Amniotic stem cell (primary cell): Measurements from ENCODE around the gene DNAJC10.
A peak's percentile ranks its signal among the peaks of the same experiment; 100 is the strongest.
"Not testable (repeated sequence)": the region's sequence is repeated elsewhere in the genome, so short reads cannot be mapped to it uniquely, and the experiment has no call there.

Source experiments
- DNase-seq: peaks from one replicate; lab custom pipeline; 2025; lab: John Stamatoyannopoulos, UW

The DNAJC10 gene, protein sequence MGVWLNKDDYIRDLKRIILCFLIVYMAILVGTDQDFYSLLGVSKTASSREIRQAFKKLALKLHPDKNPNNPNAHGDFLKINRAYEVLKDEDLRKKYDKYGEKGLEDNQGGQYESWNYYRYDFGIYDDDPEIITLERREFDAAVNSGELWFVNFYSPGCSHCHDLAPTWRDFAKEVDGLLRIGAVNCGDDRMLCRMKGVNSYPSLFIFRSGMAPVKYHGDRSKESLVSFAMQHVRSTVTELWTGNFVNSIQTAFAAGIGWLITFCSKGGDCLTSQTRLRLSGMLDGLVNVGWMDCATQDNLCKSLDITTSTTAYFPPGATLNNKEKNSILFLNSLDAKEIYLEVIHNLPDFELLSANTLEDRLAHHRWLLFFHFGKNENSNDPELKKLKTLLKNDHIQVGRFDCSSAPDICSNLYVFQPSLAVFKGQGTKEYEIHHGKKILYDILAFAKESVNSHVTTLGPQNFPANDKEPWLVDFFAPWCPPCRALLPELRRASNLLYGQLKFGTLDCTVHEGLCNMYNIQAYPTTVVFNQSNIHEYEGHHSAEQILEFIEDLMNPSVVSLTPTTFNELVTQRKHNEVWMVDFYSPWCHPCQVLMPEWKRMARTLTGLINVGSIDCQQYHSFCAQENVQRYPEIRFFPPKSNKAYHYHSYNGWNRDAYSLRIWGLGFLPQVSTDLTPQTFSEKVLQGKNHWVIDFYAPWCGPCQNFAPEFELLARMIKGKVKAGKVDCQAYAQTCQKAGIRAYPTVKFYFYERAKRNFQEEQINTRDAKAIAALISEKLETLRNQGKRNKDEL

DNA sequence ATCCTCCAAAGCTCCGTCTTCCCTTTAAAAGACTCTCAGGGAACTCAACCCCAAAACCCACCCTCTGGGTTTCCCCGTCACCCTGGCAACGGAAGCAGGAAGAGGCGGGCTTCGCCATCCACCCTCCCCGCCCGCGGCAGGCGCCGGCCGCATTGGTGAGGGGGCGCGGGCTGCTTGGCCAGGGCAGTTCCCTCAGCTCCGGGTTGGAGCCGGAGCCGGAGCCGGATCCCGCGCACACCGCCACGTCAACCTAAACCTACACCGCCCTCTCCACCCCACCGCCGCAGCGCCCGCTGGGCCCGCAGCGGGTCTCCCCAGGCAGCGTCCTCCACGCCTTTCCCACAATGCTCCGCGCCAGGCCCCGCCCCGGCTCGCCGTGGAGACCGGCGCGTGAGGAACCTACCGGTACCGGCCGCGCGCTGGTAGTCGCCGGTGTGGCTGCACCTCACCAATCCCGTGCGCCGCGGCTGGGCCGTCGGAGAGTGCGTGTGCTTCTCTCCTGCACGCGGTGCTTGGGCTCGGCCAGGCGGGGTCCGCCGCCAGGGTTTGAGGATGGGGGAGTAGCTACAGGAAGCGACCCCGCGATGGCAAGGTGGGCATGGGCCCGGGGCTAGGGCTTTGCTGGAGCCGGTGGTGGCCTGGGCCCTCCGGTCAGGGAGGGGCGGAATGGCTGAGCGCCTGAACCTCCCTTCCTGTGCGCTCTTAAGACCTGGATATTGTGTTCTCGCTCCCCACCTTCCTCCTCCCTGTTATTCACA, at the start of gene DNAJC10:
Gene DNAJC10, plus strand, starts transcription at position 366 of the 758 bp plus-strand sequence. CDS start 1,830 bp downstream, outside the sequence.
- peak; percentile 97 for DNase-seq

DNA sequence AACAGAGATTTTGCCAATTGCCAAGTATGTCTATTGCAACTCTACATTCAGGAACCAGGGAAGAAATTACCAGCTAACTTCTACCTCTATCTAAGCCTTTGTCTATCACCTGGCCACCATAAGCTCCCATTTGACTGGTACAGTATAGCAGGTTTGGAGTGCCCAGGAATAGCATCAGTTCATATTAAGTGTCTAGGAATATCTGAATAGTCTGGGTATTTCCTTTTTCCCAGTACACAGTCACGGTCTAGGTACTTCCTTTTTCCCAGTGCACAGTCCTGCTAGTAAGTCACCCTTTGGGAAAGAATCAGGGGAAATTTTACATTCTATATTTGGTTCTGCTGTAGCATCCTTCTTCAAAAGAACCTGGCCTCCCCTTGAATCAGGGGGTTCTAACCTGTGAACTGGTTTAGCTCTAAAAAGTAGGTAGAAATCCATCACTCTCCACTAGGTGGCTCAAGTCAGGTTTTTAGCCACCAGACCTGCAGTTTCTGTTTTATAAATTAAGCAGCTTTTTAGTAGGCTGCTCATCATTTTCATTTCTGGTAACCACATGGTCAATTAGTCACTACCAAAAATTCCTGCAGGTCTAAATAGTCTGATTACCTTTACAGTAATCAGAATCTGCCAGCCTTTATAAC, 49.3 kb upstream of the DNAJC10 start:
- DNase-seq = no peak

- DNase-seq = no peak
These were observed 48.8 kb upstream of the DNAJC10 start for GRCh38 chr2:182667315-182667695.

- DNase-seq = no peak
These were observed 47.4 kb upstream of the DNAJC10 start for GRCh38 chr2:182668671-182669070.

DNA sequence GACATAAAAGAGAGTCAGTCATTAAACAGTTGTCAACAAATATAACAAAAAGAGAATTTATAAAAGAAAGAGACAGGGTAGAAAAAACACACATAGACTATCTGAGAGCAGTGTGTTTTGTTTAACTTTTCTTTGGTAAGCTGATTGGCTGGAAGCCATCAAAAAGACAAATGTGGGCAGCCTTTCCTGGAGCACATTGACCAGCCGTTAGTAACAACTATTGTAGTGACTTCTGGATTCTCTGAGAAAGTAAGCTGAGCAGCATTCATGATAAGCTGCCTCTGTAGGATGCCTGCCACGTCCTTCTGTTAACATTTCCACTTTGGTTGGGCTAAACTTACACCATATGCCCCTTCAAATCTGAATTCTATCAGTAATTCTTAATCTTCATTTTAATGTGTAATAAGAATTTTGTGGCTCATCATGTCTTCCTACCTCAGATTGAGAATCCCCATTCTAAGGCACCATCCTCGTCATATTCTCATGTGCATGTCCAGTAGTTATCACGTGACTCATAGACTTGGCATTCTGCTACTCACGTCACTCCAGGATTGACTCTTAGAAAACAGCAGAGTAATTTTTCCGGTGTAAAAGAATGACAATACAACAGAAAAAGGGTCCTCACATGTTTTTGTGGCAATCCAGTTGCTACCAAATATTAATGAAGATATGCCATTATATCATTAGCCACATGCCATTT, 43.4 kb upstream of the DNAJC10 start:
- peak; percentile 41 for DNase-seq

DNA sequence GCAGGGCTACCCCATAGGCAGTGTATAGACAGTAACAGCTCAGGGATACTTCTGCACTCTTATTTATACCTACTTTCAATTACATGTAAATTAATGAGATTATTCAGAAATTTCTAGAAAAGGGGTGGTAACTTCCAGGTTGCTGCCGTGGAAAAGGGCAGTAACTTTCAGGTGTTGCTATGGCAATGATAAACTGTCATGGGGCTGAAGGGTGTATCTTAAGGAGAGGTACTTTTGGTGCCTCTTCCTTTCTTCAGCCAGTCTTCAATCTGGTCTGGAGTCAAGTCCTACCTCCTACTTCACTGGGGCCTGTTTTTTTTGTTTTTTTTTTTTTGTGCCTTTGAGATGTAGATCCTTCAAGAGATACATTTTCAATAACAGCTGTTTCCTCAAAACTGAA, 35.2 kb upstream of the DNAJC10 start:
- DNase-seq = no peak

DNA sequence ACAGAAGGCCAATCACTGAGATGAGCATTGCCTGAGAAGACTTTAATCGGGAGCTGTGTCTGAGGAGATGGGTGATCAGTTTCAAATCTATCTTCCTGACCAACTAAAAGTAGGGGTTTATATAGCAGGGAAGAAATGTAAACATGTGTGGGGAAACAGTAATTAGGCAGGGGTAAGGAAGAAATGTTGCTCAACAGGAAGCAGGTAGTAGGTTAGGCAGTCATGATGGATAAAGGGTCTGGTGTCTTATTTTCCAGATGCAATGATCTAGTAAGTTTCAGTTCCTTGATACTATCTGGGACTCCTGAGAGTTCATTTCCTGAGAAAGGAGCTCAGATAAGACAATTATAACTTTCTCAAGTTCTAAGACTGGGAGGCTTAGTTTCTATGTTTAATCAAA, 33.8 kb upstream of the DNAJC10 start:
- DNase-seq = no peak

DNA sequence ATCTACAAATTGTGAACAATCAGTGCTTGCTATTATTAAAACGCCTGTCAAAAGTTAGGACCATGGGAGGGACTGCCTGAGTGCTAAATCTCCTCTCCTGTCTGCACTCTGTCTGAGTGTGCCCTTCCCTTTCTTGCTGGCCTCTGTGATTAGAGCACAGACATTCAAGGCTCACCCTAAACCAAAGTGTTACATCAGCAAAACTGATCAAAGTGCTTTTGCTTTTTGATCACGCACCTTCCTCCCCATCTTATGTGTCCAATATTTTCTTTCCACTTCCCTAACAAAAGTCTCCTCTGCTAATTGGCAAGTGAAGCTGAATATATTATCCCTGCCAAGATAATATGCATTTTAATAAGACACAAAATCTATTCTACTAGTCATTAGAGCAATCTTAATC, 30.5 kb upstream of the DNAJC10 start:
- DNase-seq = no peak

GRCh38 chr2:182686763-182687162, 29.3 kb upstream of the DNAJC10 start:
- DNase-seq = not testable (repeated sequence)

DNA sequence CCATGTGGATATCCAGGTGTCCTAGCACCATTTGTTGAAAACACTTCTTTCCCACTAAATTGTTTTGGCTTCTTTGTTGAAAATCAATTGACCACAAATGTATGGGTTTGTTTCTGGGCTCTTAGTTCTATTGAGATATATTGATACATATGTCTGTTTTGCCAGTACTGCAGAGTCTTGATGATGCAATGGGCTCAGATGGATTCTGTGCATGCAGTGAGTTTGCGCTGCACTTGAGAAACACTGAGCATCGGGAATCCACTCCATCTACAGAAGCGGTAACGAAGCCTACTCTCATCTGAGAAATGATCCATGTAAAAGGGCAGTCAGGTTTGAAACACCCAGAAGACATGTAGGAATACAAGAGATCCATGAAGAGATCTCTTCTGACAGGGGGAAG, 21.9 kb upstream of the DNAJC10 start:
- no peak for DNase-seq

DNA sequence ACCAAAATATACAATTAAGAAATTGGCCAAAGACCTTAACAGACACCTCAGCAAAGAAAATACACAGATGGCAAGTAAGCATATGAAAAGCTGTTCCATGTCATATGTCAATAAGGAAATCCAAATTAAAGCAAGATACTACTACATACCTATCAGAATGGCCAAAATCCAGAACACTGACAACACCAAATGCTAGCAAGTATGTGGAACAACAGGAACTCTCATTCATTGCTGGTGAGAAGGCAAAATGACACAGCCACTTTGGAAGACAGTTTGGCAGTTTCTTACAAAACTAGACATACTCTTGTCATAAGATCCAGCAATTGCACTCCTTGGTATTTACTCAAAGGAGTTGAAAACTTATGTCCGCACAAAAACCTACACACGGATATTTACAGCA, 20.3 kb upstream of the DNAJC10 start:
- no peak for DNase-seq

GRCh38 chr2:182698671-182699070, 17.4 kb upstream of the DNAJC10 start:
- no peak for DNase-seq

- no peak for DNase-seq
These were observed 10.3 kb upstream of the DNAJC10 start for GRCh38 chr2:182705761-182706160.

DNA sequence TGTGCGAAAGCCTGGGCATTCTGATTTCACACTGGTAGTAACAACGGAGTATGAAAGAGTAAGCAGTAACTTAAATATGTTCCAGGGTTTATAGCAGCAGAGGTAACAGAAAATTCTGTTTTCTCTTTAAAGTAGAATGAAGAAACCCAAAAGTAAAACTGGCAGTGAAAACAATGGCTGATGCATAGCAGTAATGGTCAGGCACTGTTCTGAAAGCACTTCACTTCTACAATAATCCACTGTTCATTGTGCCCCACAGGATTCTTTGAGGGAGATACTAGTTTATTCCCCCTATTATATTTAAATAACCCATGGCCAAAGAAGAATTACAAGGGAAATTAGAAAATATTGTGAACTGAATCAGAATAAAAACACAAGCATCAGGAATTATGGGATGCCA, 9.3 kb upstream of the DNAJC10 start:
- DNase-seq = no peak

- DNase-seq = no peak
These were observed 2.5 kb upstream of the DNAJC10 start for GRCh38 chr2:182713601-182714000.

GRCh38 chr2:182715121-182715891, 751 bp upstream of the DNAJC10 start:
- peak; percentile 52 for DNase-seq

DNA sequence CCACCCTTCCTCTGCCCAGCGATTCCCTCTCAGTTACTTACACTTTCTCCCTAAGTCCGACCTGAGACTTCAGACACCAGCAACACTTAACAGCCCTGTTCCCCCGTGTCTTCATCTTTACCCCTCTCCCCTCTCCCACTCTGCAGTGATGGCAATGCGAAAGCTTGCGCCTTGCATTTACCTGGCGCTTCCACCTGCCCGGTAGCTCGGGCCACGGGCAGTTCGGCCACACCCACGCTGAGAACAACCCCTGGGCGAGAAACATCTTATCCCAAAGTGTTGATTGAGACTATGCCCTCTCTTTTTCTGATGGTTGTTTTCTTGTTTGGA, 558 bp downstream of the DNAJC10 start:
- DNase-seq = no peak

- no peak for DNase-seq
These were observed 1.4 kb downstream of the DNAJC10 start for GRCh38 chr2:182717416-182717815.

DNA sequence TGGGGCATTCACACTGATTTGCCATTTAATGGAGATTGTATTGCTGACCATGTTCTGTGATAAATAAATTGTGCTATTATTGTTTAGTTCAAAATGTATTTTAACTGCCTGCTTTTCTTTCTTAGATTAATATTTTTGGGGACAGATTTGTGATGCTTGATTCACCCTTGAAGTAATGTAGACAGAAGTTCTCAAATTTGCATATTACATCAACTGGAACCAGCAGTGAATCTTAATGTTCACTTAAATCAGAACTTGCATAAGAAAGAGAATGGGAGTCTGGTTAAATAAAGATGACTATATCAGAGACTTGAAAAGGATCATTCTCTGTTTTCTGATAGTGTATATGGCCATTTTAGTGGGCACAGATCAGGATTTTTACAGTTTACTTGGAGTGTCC, 1.8 kb downstream of the DNAJC10 start:
- no peak for DNase-seq

- DNase-seq = no peak
These were observed 2.4 kb downstream of the DNAJC10 start for GRCh38 chr2:182718459-182718858.

DNA sequence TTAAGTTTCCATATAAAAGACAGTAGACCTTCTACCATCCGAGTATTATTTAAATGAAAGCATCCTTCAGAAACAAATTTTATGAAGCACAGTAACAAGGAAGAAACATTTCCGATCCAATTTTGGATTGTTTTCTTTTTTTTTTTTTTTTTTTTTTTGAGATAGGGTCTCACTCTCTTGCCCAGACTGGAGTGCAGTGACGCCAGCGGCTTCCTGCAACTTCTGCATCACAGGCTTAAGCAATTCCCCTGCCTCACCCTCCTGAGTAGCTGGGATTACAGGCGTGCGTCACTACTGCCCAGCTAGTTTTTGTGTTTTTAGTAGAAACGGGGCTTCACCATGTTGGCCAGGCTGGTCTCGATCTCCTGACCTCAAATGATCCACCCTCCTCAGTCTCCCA, 3.1 kb downstream of the DNAJC10 start:
- not testable (repeated sequence) for DNase-seq
